Measurements from ENCODE around the gene KCNJ4.

The KCNJ4 gene

GRCh38 chr22:38423512-38424503 lies 31.2 kb downstream of the KCNJ4 start:
- no peak overlapping the region for H3K9ac ChIP-seq (ENCODE audit: low read depth, low read length)
- H3K27me3 ChIP-seq (ENCODE audit: insufficient read depth, low read length, poor library complexity) = no peaks in the 10 kb centered on the region
- H3K27ac ChIP-seq (ENCODE audit: low read length) = no peak overlapping the region
- no peak for ATAC-seq (ENCODE audit: insufficient read depth, low read depth)
- DNase-seq = no peak
- H4K20me1 ChIP-seq (ENCODE audit: insufficient read depth, low read length) = no peaks in the 10 kb centered on the region
- no peak overlapping the region for H3K4me3 ChIP-seq (ENCODE audit: low read depth in 1 of 2, low read length in 2 of 2)
- no peaks in the 10 kb centered on the region for H3K36me3 ChIP-seq (ENCODE audit: insufficient read depth, low read length)
- no peak overlapping the region for H3K4me2 ChIP-seq (ENCODE audit: insufficient read depth, low read length)
- H3K9me3 ChIP-seq (ENCODE audit: insufficient read depth, low read length, severe bottlenecking) = no peaks in the 10 kb centered on the region
- H2AFZ ChIP-seq (ENCODE audit: low read depth, low read length) = no peak overlapping the region
- TF ChIP-seq, protein P1, sequence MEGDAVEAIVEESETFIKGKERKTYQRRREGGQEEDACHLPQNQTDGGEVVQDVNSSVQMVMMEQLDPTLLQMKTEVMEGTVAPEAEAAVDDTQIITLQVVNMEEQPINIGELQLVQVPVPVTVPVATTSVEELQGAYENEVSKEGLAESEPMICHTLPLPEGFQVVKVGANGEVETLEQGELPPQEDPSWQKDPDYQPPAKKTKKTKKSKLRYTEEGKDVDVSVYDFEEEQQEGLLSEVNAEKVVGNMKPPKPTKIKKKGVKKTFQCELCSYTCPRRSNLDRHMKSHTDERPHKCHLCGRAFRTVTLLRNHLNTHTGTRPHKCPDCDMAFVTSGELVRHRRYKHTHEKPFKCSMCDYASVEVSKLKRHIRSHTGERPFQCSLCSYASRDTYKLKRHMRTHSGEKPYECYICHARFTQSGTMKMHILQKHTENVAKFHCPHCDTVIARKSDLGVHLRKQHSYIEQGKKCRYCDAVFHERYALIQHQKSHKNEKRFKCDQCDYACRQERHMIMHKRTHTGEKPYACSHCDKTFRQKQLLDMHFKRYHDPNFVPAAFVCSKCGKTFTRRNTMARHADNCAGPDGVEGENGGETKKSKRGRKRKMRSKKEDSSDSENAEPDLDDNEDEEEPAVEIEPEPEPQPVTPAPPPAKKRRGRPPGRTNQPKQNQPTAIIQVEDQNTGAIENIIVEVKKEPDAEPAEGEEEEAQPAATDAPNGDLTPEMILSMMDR (IDR thresholded peaks at IDR 0.05; ENCODE audit: borderline replicate concordance, extremely low read depth, low read length, poor library complexity, severe bottlenecking) = no peak
- TF ChIP-seq EZH2 (IDR thresholded peaks at IDR 0.05; ENCODE audit: borderline replicate concordance, low read depth, low read length, severe bottlenecking) = no peak
- H3K79me2 ChIP-seq (ENCODE audit: insufficient read depth, low read length) = no peaks in the 10 kb centered on the region
- no peaks in the 10 kb centered on the region for H3K4me1 ChIP-seq (ENCODE audit: insufficient read depth, low read length)

- H4K20me1 ChIP-seq (ENCODE audit: insufficient read depth, low read length) = no peaks in the 10 kb centered on the region
- no peak overlapping the region for H3K4me2 ChIP-seq (ENCODE audit: insufficient read depth, low read length)
- TF ChIP-seq EZH2 (IDR thresholded peaks at IDR 0.05; ENCODE audit: borderline replicate concordance, low read depth, low read length, severe bottlenecking) = no peak
- TF ChIP-seq, protein P1 (IDR thresholded peaks at IDR 0.05; ENCODE audit: borderline replicate concordance, extremely low read depth, low read length, poor library complexity, severe bottlenecking) = no peak
- no peak for ATAC-seq (ENCODE audit: insufficient read depth, low read depth)
- no peaks in the 10 kb centered on the region for H3K27me3 ChIP-seq (ENCODE audit: insufficient read depth, low read length, poor library complexity)
- no peak overlapping the region for H2AFZ ChIP-seq (ENCODE audit: low read depth, low read length)
- no peaks in the 10 kb centered on the region for H3K79me2 ChIP-seq (ENCODE audit: insufficient read depth, low read length)
- H3K4me1 ChIP-seq (ENCODE audit: insufficient read depth, low read length) = no peaks in the 10 kb centered on the region
- H3K36me3 ChIP-seq (ENCODE audit: insufficient read depth, low read length) = no peaks in the 10 kb centered on the region
- H3K27ac ChIP-seq (ENCODE audit: low read length) = no peak overlapping the region
- DNase-seq = no peak
- H3K9me3 ChIP-seq (ENCODE audit: insufficient read depth, low read length, severe bottlenecking) = no peaks in the 10 kb centered on the region
- H3K9ac ChIP-seq (ENCODE audit: low read depth, low read length) = no peak overlapping the region
- no peak overlapping the region for H3K4me3 ChIP-seq (ENCODE audit: low read depth in 1 of 2, low read length in 2 of 2)
Observed at GRCh38 chr22:38422611-38423511, 32.1 kb downstream of the KCNJ4 start.

GRCh38 chr22:38420734-38421133 lies 34.3 kb downstream of the KCNJ4 start:
- H3K79me2 ChIP-seq (ENCODE audit: insufficient read depth, low read length) = no peaks in the 10 kb centered on the region
- no peak overlapping the region for H3K9ac ChIP-seq (ENCODE audit: low read depth, low read length)
- TF ChIP-seq, protein P1 (IDR thresholded peaks at IDR 0.05; ENCODE audit: borderline replicate concordance, extremely low read depth, low read length, poor library complexity, severe bottlenecking) = no peak
- no peak for TF ChIP-seq EZH2 (IDR thresholded peaks at IDR 0.05; ENCODE audit: borderline replicate concordance, low read depth, low read length, severe bottlenecking)
- no peak overlapping the region for H3K4me3 ChIP-seq (ENCODE audit: low read depth in 1 of 2, low read length in 2 of 2)
- no peak overlapping the region for H3K27ac ChIP-seq (ENCODE audit: low read length)
- H2AFZ ChIP-seq (ENCODE audit: low read depth, low read length) = no peak overlapping the region
- H3K27me3 ChIP-seq (ENCODE audit: insufficient read depth, low read length, poor library complexity) = no peaks in the 10 kb centered on the region
- no peaks in the 10 kb centered on the region for H4K20me1 ChIP-seq (ENCODE audit: insufficient read depth, low read length)
- ATAC-seq (ENCODE audit: insufficient read depth, low read depth) = no peak
- H3K9me3 ChIP-seq (ENCODE audit: insufficient read depth, low read length, severe bottlenecking) = no peaks in the 10 kb centered on the region
- H3K36me3 ChIP-seq (ENCODE audit: insufficient read depth, low read length) = no peaks in the 10 kb centered on the region
- no peak for DNase-seq
- no peaks in the 10 kb centered on the region for H3K4me1 ChIP-seq (ENCODE audit: insufficient read depth, low read length)
- no peak overlapping the region for H3K4me2 ChIP-seq (ENCODE audit: insufficient read depth, low read length)
